IMR-90 (cell line): Measurements from ENCODE around the gene TMEM132A. TPM values are rescaled to one million over a fixed set of nuclear protein-coding genes. Genes with fewer than 3 reads are reported as not detected.

Experiments used
- ATAC-seq: fragments of 200-7000 bp; cut with Tn5 transposase; 2 replicates; pipeline ENCODE4 v1.9.1; 2020; ENCODE audit warnings: low read depth, mild to moderate bottlenecking, moderate library complexity
- BruUV-seq: library from RNA; stranded (reverse); fragments of 400-500 nt; replicated peaks from 2 replicates; lab custom pipeline; 2021; lab: Mats Ljungman, UMichigan
- CTCF ChIA-PET: fragments of 300-600 bp; formaldehyde crosslinking; extraction: SDS; loops from one replicate; lab custom pipeline; 2021; ENCODE audit warnings: antibody characterized with exemption; lab: Yijun Ruan, JAX
- POLR2A ChIA-PET: fragments of 300-600 bp; sonication (Branson Sonifier 250); formaldehyde crosslinking; loops from one replicate; lab custom pipeline; 2022; ENCODE audit warnings: antibody characterized with exemption; ENCODE audit not compliant: unreplicated experiment; lab: Charles Lee
- DNase-seq: peaks from one replicate; pipeline ENCODE4 v3.0.0; 2013
- H2AFZ ChIP-seq: replicated peaks from 2 replicates; pipeline ENCODE3; 2013; ENCODE audit warnings: low read length, mild to moderate bottlenecking; ENCODE audit not compliant: poor library complexity
- H2AK5ac ChIP-seq: 2 replicates; pipeline ENCODE4 v1.6.1; 2013; ENCODE audit warnings: low read depth, low read length, inconsistent platforms
- H2AK9ac ChIP-seq: replicated peaks from 2 replicates; pipeline ENCODE3; 2013; ENCODE audit warnings: mild to moderate bottlenecking, low read depth, low read length, moderate library complexity; ENCODE audit not compliant: poor library complexity
- H2BK120ac ChIP-seq: 2 replicates; pipeline ENCODE4 v1.6.1; 2013; ENCODE audit warnings: low read depth, low read length, inconsistent platforms
- H2BK15ac ChIP-seq: 3 replicates; pipeline ENCODE4 v1.6.1; 2013; ENCODE audit warnings: low read depth, low read length, inconsistent platforms
- H2BK20ac ChIP-seq: 2 replicates; pipeline ENCODE4 v1.6.1; 2013; ENCODE audit warnings: low read depth, mild to moderate bottlenecking, inconsistent platforms, low read length, moderate library complexity
- H2BK5ac ChIP-seq: 2 replicates; pipeline ENCODE4 v1.6.1; 2013; ENCODE audit warnings: mild to moderate bottlenecking, low read depth, low read length, inconsistent platforms; ENCODE audit not compliant: poor library complexity, severe bottlenecking
- H3K14ac ChIP-seq: replicated peaks from 2 replicates; pipeline ENCODE4 v1.6.1; 2013; ENCODE audit warnings: low read depth, low read length, inconsistent platforms
- H3K18ac ChIP-seq: 2 replicates; pipeline ENCODE4 v1.6.1; 2013; ENCODE audit warnings: low read depth, low read length, control low read depth
- H3K23ac ChIP-seq: 2 replicates; pipeline ENCODE4 v1.6.1; 2013; ENCODE audit warnings: low read depth, low read length, inconsistent platforms
- H3K27ac ChIP-seq: 2 replicates; pipeline ENCODE4 v1.5.1; 2013; ENCODE audit warnings: mild to moderate bottlenecking, control low read depth, low read length; ENCODE audit not compliant: insufficient read depth
- H3K27me3 ChIP-seq: 2 replicates; pipeline ENCODE4 v1.6.1; 2013; ENCODE audit warnings: low read length; ENCODE audit not compliant: control insufficient read depth, insufficient read depth
- H3K36me3 ChIP-seq: 2 replicates; pipeline ENCODE4 v1.6.1; 2013; ENCODE audit warnings: low read length, mixed read lengths; ENCODE audit not compliant: control insufficient read depth, insufficient read depth
- H3K4ac ChIP-seq: 2 replicates; pipeline ENCODE4 v1.6.1; 2013; ENCODE audit warnings: low read depth, low read length, inconsistent platforms
- H3K4me1 ChIP-seq: 2 replicates; pipeline ENCODE4 v1.6.1; 2013; ENCODE audit warnings: low read length, mixed read lengths; ENCODE audit not compliant: control insufficient read depth, insufficient read depth
- H3K4me2 ChIP-seq: 2 replicates; pipeline ENCODE4 v1.6.1; 2013; ENCODE audit warnings: low read depth, mild to moderate bottlenecking, control low read depth, low read length, moderate library complexity
- H3K4me3 ChIP-seq: 2 replicates; pipeline ENCODE4 v1.5.1; 2013; ENCODE audit warnings: low read depth, mild to moderate bottlenecking, control low read depth, low read length, moderate library complexity; ENCODE audit not compliant: insufficient read depth
- H3K56ac ChIP-seq: 2 replicates; pipeline ENCODE4 v1.6.1; 2013; ENCODE audit warnings: low read length, inconsistent platforms; ENCODE audit not compliant: insufficient read depth; ENCODE audit errors: extremely low read depth
- H3K79me1 ChIP-seq, 2 experiments: 2 replicates each; pipeline ENCODE4 v1.6.1; 2013; ENCODE audit warnings: low read length in 2 of 2, inconsistent platforms in 1 of 2, low read depth in 1 of 2
- H3K9ac ChIP-seq: 2 replicates; pipeline ENCODE4 v1.6.1; 2013; ENCODE audit warnings: low read depth, low read length, control low read depth
- H3K9me1 ChIP-seq: 2 replicates; pipeline ENCODE4 v1.6.1; 2013; ENCODE audit warnings: low read length, inconsistent platforms; ENCODE audit not compliant: insufficient read depth
- H3K9me3 ChIP-seq: 2 replicates; pipeline ENCODE4 v1.6.1; 2013; ENCODE audit warnings: low read length; ENCODE audit not compliant: control insufficient read depth, insufficient read depth
- H4K20me1 ChIP-seq: 2 replicates; pipeline ENCODE4 v1.6.1; 2013; ENCODE audit warnings: low read length, inconsistent platforms; ENCODE audit not compliant: insufficient read depth
- H4K5ac ChIP-seq: 2 replicates; pipeline ENCODE4 v1.6.1; 2013; ENCODE audit warnings: mild to moderate bottlenecking, low read depth, low read length, control low read depth
- H4K8ac ChIP-seq, 2 experiments: 2 replicates each; pipeline ENCODE4 v1.6.1; 2013; ENCODE audit warnings: low read depth in 2 of 2, low read length in 2 of 2, control low read depth in 1 of 2, inconsistent platforms in 1 of 2
- H4K91ac ChIP-seq: 2 replicates; pipeline ENCODE4 v1.6.1; 2013; ENCODE audit warnings: low read depth, low read length, inconsistent platforms; ENCODE audit not compliant: insufficient read depth
- BHLHE40 ChIP-seq: fragments of 150-350 bp; IDR thresholded peaks from 2 replicates; pipeline ENCODE4 v1.6.1; 2016; ENCODE audit warnings: mild to moderate bottlenecking, low read depth, low read length
- CHD1 ChIP-seq: IDR thresholded peaks from 2 replicates; pipeline ENCODE4 v1.6.1; 2012; ENCODE audit warnings: low read depth, low read length, improper control_type of control experiment
- ELK1 ChIP-seq: fragments of 150-350 bp; IDR thresholded peaks from 2 replicates; pipeline ENCODE4 v1.6.1; 2016; ENCODE audit warnings: low read depth, mild to moderate bottlenecking, low read length, moderate library complexity, borderline replicate concordance
- MAFK ChIP-seq: IDR thresholded peaks from 2 replicates; pipeline ENCODE4 v1.6.1; 2012; ENCODE audit warnings: low read depth, low read length, improper control_type of control experiment
- MXI1 ChIP-seq: IDR thresholded peaks from 2 replicates; pipeline ENCODE4 v1.6.1; 2012; ENCODE audit warnings: low read depth, mild to moderate bottlenecking, low read length, moderate library complexity, borderline replicate concordance
- RAD21 ChIP-seq: IDR thresholded peaks from 2 replicates; pipeline ENCODE4 v1.6.1; 2012; ENCODE audit warnings: low read length, improper control_type of control experiment
- RCOR1 ChIP-seq: IDR thresholded peaks from 2 replicates; pipeline ENCODE4 v1.6.1; 2012; ENCODE audit warnings: mild to moderate bottlenecking, low read length, improper control_type of control experiment; ENCODE audit not compliant: insufficient replicate concordance
- RFX5 ChIP-seq: IDR thresholded peaks from 2 replicates; pipeline ENCODE4 v1.8.0; 2012; ENCODE audit warnings: low read depth, mild to moderate bottlenecking, low read length, moderate library complexity
- WGBS, 2 experiments: methylation state at CpG; one replicate each; pipeline versions ENCODE4 v1.1.5 to v1.1.7; 2013; ENCODE audit warnings: missing lambda C conversion rate in 2 of 2; ENCODE audit not compliant: insufficient read length in 1 of 2; ENCODE audit errors: extremely low coverage in 2 of 2; 5-methylcytosine and 5-hydroxymethylcytosine counted together
- dilution Hi-C: fragments of 300-500 bp; cut with HindIII; formaldehyde crosslinking; loops from one replicate; pipeline ENCODE4 v1.14.3; 2018; ENCODE audit warnings: low sequenced_read_pairs; ENCODE audit not compliant: unreplicated experiment
- in situ Hi-C: fragments of 300-500 bp; cut with MboI; formaldehyde crosslinking; loops from 3 replicates; pipeline ENCODE4 v1.14.3; 2019; ENCODE audit warnings: low sequenced_read_pairs, inconsistent platforms, mixed read lengths
- intact Hi-C: fragments of 100-400 bp; cut with micrococcal nuclease; formaldehyde crosslinking; loops from 2 replicates; pipeline ENCODE4 v1.10.0; 2022
- polyA plus RNA-seq, 3 experiments: library from polyadenylated mRNA; depleted of rRNA; stranded (reverse); fragments of >200 nt; gene quantifications; 2 replicates each; pipeline ENCODE4 v1.2.3, GENCODE V29; 2012; ENCODE audit warnings: low replicate concordance in 1 of 3
- total RNA-seq: library from RNA; depleted of rRNA; stranded (reverse); fragments of >200 nt; gene quantifications from 2 replicates; pipeline ENCODE4 v1.2.3, GENCODE V29; 2012

Gene TMEM132A
- total and polyA plus RNA-seq, 2 of the 4 experiments (the other 2 are of a cell fraction): 7.7 to 64.2 TPM

- dilution Hi-C loops (no loop called here), intact Hi-C loops (no loop called here), in situ Hi-C loops (loop anchor here (25.0 kb wide), 1 partner anchor 1323 kb away; no protein-coding TSS in a partner anchor)
- no peak overlapping the region for H2BK5ac ChIP-seq
- peaks cover 4% of the 10 kb centered on the region for H3K9me1 ChIP-seq
- H3K4me2 ChIP-seq: no peak overlapping the region
- no peak overlapping the region for H2BK120ac ChIP-seq
- H3K9ac ChIP-seq: no peak overlapping the region
- DNase-seq: no peak
- H3K27me3 ChIP-seq: peaks cover 10% of the 10 kb centered on the region
- no peak overlapping the region for H3K18ac ChIP-seq
- peaks cover 10% of the 10 kb centered on the region; the same call in 1 of the 2 replicates for H4K20me1 ChIP-seq
- H4K91ac ChIP-seq: no peak overlapping the region
- H3K79me1 ChIP-seq: peaks cover 3 to 16% of the 10 kb centered on the region in 2 experiments; a peak in 2 of 4 replicates
- ChIA-PET POLR2A (no interaction called here), CTCF (no interaction called here)
- H3K23ac ChIP-seq: no peak overlapping the region
- BruUV-seq: no TSS peak
- no peak overlapping the region for H3K4me3 ChIP-seq
- no peak overlapping the region for H2AK5ac ChIP-seq
- ATAC-seq: no peak
- no peak overlapping the region for H2AK9ac ChIP-seq
- no peak overlapping the region for H3K4ac ChIP-seq
- H3K4me1 ChIP-seq: no peaks in the 10 kb centered on the region; the same call in none of the 2 replicates
- H2BK20ac ChIP-seq: no peak overlapping the region
- no peak overlapping the region for H3K56ac ChIP-seq
- WGBS, 2 experiments: 75% methylated on average over 2 of the region's 3 CpGs; no CpG with 5 or more reads in 1 of the 2 experiments
- H3K27ac ChIP-seq: no peak overlapping the region
- H3K14ac ChIP-seq: no peak overlapping the region
- no peaks in the 10 kb centered on the region for H3K9me3 ChIP-seq
- H4K8ac ChIP-seq: no peak overlapping the region
- H2BK15ac ChIP-seq: no peak overlapping the region
- no peaks in the 10 kb centered on the region for H3K36me3 ChIP-seq
- no peak overlapping the region for H2AFZ ChIP-seq
- no peak overlapping the region for H4K5ac ChIP-seq
- no peak for TF ChIP-seq MAFK
- TF ChIP-seq CHD1: no peak
- TF ChIP-seq RFX5: no peak
- no peak for TF ChIP-seq RAD21
- no peak for TF ChIP-seq MXI1
- TF ChIP-seq BHLHE40: no peak
- no peak for TF ChIP-seq RCOR1
- TF ChIP-seq ELK1: no peak
Observed at GRCh38 chr11:60910281-60910687, 14.0 kb upstream of the TMEM132A start.
